HCT116 (cell line): ENCODE data around the gene MXRA8. TPM values are rescaled to one million over a fixed set of nuclear protein-coding genes. Genes with fewer than 3 reads are reported as not detected.
A peak's percentile ranks its signal among the peaks of the same experiment; 100 is the strongest.

Experiments used
- ATAC-seq: fragments of 200-7000 bp; cut with Tn5 transposase; 2 replicates; pipeline ENCODE4 v1.9.1; 2020; ENCODE audit warnings: mild to moderate bottlenecking, moderate library complexity
- BruUV-seq: library from RNA; stranded (reverse); fragments of 400-500 nt; replicated peaks from 2 replicates; lab custom pipeline; 2021; lab: Mats Ljungman, UMichigan
- CTCF ChIA-PET: fragments of 300-600 bp; sonication (Branson Sonifier 250); formaldehyde crosslinking; loops from one replicate; lab custom pipeline; 2021; ENCODE audit warnings: antibody characterized with exemption; lab: Charles Lee
- POLR2A ChIA-PET: fragments of 300-600, 350-600 bp; sonication (Branson Sonifier 250); formaldehyde crosslinking; loops from one replicate; lab custom pipeline; 2021; ENCODE audit warnings: antibody characterized with exemption; lab: Charles Lee
- RAD21 ChIA-PET, 2 experiments: fragments of 300-600 bp; sonication (Branson Sonifier 250); formaldehyde crosslinking; loops; one replicate each; lab custom pipeline; 2023; ENCODE audit warnings: low total read pairs in 2 of 2; ENCODE audit not compliant: uncharacterized antibody in 2 of 2, unreplicated experiment in 2 of 2, low non-redundant PET in 1 of 2; lab: Charles Lee
- DNase-seq: peaks from one replicate; pipeline ENCODE4 v3.0.0-alpha.2; 2010; ENCODE audit warnings: low read depth, low spot score
- H2AFZ ChIP-seq: fragments of 200-600 bp; shearing (Covaris generic), sonication (generic); 2 replicates; pipeline ENCODE4 v1.6.1; 2017; ENCODE audit warnings: low read depth, mixed run types, mixed read lengths, antibody characterized with exemption, low read length; ENCODE audit not compliant: poor library complexity, severe bottlenecking
- H3K27ac ChIP-seq: 2 replicates; pipeline ENCODE4 v1.5.1; 2012; ENCODE audit warnings: low read depth, low read length
- H3K27me3 ChIP-seq: fragments of 200-600 bp; sonication (generic); 2 replicates; pipeline ENCODE4 v1.6.1; 2016; ENCODE audit warnings: mixed run types, low read length, mixed read lengths; ENCODE audit not compliant: insufficient read depth
- H3K36me3 ChIP-seq, 2 experiments: fragments of 200-500 bp in 1 of 2; fragments of 200-600 bp in 1 of 2; sonication (Bioruptor generic) in 1 of 2; sonication (generic) in 1 of 2; 2 replicates each; pipeline versions ENCODE4 v1.5.1 to v1.6.1; 2014 to 2016; ENCODE audit warnings: low read length in 2 of 2, inconsistent platforms in 1 of 2, mixed read lengths in 1 of 2, mixed run types in 1 of 2; ENCODE audit not compliant: insufficient read depth in 2 of 2, control insufficient read depth in 1 of 2
- H3K4me1 ChIP-seq, 2 experiments: fragments of 200-600 bp in 1 of 2; sonication (generic) in 1 of 2; 2 replicates each; pipeline versions ENCODE4 v1.5.1 to v1.6.1; 2012 to 2017; ENCODE audit warnings: low read length in 2 of 2, inconsistent platforms in 1 of 2, mild to moderate bottlenecking in 1 of 2, mixed read lengths in 1 of 2, mixed run types in 1 of 2, moderate library complexity in 1 of 2; ENCODE audit not compliant: insufficient read depth in 2 of 2, control insufficient read depth in 1 of 2
- H3K4me2 ChIP-seq: fragments of 200-600 bp; sonication (generic); 2 replicates; pipeline ENCODE4 v1.6.1; 2017; ENCODE audit warnings: mixed run types, low read length, mixed read lengths
- H3K4me3 ChIP-seq, 2 experiments: fragments of 200-600 bp in 1 of 2; sonication (generic) in 1 of 2; replicated peaks in 1 of 2; 2 replicates each; pipeline ENCODE4 v1.5.1; 2011 to 2016; ENCODE audit warnings: low read length in 2 of 2, control low read depth in 1 of 2, low read depth in 1 of 2, mild to moderate bottlenecking in 1 of 2, mixed read lengths in 1 of 2, mixed run types in 1 of 2
- H3K79me2 ChIP-seq: fragments of 200-600 bp; sonication (generic); 2 replicates; pipeline ENCODE4 v1.6.1; 2017; ENCODE audit warnings: mild to moderate bottlenecking, mixed run types, low read length, moderate library complexity, mixed read lengths; ENCODE audit not compliant: insufficient read depth
- H3K9ac ChIP-seq: fragments of 200-600 bp; sonication (generic); 2 replicates; pipeline ENCODE4 v1.6.1; 2016; ENCODE audit warnings: low read length, mixed read lengths
- H3K9me2 ChIP-seq: fragments of 200-600 bp; sonication (generic), shearing (Covaris generic); 2 replicates; pipeline ENCODE4 v1.6.1; 2017; ENCODE audit warnings: mixed run types, mild to moderate bottlenecking, moderate library complexity; ENCODE audit not compliant: insufficient read depth
- H3K9me3 ChIP-seq, 2 experiments: fragments of 200-500 bp in 1 of 2; fragments of 200-600 bp in 1 of 2; sonication (Bioruptor generic) in 1 of 2; sonication (generic) in 1 of 2; 2 replicates each; pipeline ENCODE4 v1.6.1; 2014 to 2017; ENCODE audit warnings: low read length in 2 of 2, mixed read lengths in 2 of 2, inconsistent platforms in 1 of 2, low read depth in 1 of 2, mild to moderate bottlenecking in 1 of 2, mixed run types in 1 of 2, moderate library complexity in 1 of 2; ENCODE audit not compliant: control insufficient read depth in 1 of 2, insufficient read depth in 1 of 2
- H4K20me1 ChIP-seq: fragments of 200-600 bp; sonication (generic), shearing (Covaris generic); 2 replicates; pipeline ENCODE4 v1.6.1; 2017; ENCODE audit warnings: mixed run types, mild to moderate bottlenecking, moderate library complexity; ENCODE audit not compliant: insufficient read depth
- EZH2phosphoT487 ChIP-seq: fragments of 200-600 bp; IDR thresholded peaks from 2 replicates; pipeline ENCODE4 v1.6.1; 2018; ENCODE audit warnings: antibody characterized with exemption, borderline replicate concordance
- POLR2AphosphoS5 ChIP-seq: IDR thresholded peaks from 2 replicates; pipeline ENCODE4 v1.6.1; 2011; ENCODE audit warnings: mild to moderate bottlenecking, low read depth, low read length, moderate library complexity
- RAD21 ChIP-seq: IDR thresholded peaks from 2 replicates; pipeline ENCODE4 v1.6.1; 2012; ENCODE audit warnings: low read depth, mild to moderate bottlenecking
- SIN3A ChIP-seq: IDR thresholded peaks from 2 replicates; pipeline ENCODE4 v1.6.1; 2012; ENCODE audit warnings: low read depth
- TCF7L2 ChIP-seq: IDR thresholded peaks from 2 replicates; pipeline ENCODE4 v1.7.0; 2011; ENCODE audit warnings: borderline replicate concordance, inconsistent platforms; ENCODE audit not compliant: insufficient read depth, insufficient read length; ENCODE audit errors: extremely low read depth
- ZNF274 ChIP-seq: fragments of 200-500 bp; sonication (Bioruptor generic); IDR thresholded peaks from 2 replicates; pipeline ENCODE4 v1.6.1; 2014; ENCODE audit warnings: mild to moderate bottlenecking, low read depth, low read length, inconsistent platforms
- intact Hi-C: fragments of 100-400 bp; cut with micrococcal nuclease; formaldehyde crosslinking; loops from 2 replicates; pipeline ENCODE4 v1.10.0; 2022
- total RNA-seq: library from RNA; stranded (reverse); gene quantifications from one replicate; pipeline ENCODE4 v1.2.1, GENCODE V29; 2021; ENCODE audit not compliant: unreplicated experiment
- TF ChIP-seq, protein P1 (sequence below): IDR thresholded peaks from 2 replicates; pipeline ENCODE4 v1.6.1; 2012; ENCODE audit warnings: low read depth
- TF ChIP-seq, protein P2 (sequence below): IDR thresholded peaks from 2 replicates; pipeline ENCODE4 v1.6.1; 2012
- TF ChIP-seq, protein P3 (sequence below): IDR thresholded peaks from 2 replicates; pipeline ENCODE4 v1.6.1; 2011; ENCODE audit warnings: mild to moderate bottlenecking, low read length, moderate library complexity; ENCODE audit not compliant: insufficient replicate concordance; ENCODE audit errors: extremely low read depth

The MXRA8 gene
- total RNA-seq, 1 experiment from 2014 or later: 0.74 TPM

DNA sequence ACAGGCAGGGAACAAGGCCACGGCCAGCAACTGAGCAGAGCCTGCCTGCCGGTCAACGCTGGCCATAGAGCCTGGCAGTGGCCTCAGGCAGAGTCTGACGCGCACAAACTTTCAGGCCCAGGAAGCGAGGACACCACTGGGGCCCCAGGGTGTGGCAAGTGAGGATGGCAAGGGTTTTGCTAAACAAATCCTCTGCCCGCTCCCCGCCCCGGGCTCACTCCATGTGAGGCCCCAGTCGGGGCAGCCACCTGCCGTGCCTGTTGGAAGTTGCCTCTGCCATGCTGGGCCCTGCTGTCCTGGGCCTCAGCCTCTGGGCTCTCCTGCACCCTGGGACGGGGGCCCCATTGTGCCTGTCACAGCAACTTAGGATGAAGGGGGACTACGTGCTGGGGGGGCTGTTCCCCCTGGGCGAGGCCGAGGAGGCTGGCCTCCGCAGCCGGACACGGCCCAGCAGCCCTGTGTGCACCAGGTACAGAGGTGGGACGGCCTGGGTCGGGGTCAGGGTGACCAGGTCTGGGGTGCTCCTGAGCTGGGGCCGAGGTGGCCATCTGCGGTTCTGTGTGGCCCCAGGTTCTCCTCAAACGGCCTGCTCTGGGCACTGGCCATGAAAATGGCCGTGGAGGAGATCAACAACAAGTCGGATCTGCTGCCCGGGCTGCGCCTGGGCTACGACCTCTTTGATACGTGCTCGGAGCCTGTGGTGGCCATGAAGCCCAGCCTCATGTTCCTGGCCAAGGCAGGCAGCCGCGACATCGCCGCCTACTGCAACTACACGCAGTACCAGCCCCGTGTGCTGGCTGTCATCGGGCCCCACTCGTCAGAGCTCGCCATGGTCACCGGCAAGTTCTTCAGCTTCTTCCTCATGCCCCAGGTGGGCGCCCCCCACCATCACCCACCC is 27.0 kb downstream of the MXRA8 start, which contains the start of gene TAS1R3:
Gene TAS1R3 (plus strand): TSS at position 213 of the 898 bp plus-strand sequence. CDS start 66 bp downstream, at position 279.
- H3K4me1 ChIP-seq: peaks cover 10 to 33% of the 10 kb centered on the region in 2 experiments; a peak in 3 of 4 replicates
- DNase-seq: no peak
- TF ChIP-seq POLR2AphosphoS5: 0 out of 2 replicates have a peak, but pooled peaks have one; percentile 10
- TF ChIP-seq SIN3A: no peak
- ChIA-PET RAD21 (no interaction called here), POLR2A (interaction anchor here (0.6 kb wide), 1 partner anchor 416 kb away, joined by 6 read pairs; no protein-coding TSS in a partner anchor), CTCF (no interaction called here)
- ATAC-seq: no peak
- peaks cover 4% of the 10 kb centered on the region; the same call in 1 of the 2 replicates for H3K79me2 ChIP-seq
- intact Hi-C loops: no loop called here
- peak within 1 kb of the TSS; percentile 27 for H3K4me2 ChIP-seq
- no TSS peak for BruUV-seq
- H3K9ac ChIP-seq: no peak within 1 kb of the TSS
- H3K9me2 ChIP-seq: no peaks in the 10 kb centered on the region
- H3K27me3 ChIP-seq: no peaks in the 10 kb centered on the region
- peak within 1 kb of the TSS; percentile 30; the same call in 1 of the 2 replicates for H3K27ac ChIP-seq
- H3K9me3 ChIP-seq: no peaks in the 10 kb centered on the region
- H4K20me1 ChIP-seq: no peaks in the 10 kb centered on the region
- no peak within 1 kb of the TSS for H3K4me3 ChIP-seq
- H3K36me3 ChIP-seq: no peaks in the 10 kb centered on the region; a peak in 1 of 4 replicates
- no peak within 1 kb of the TSS for H2AFZ ChIP-seq

DNA sequence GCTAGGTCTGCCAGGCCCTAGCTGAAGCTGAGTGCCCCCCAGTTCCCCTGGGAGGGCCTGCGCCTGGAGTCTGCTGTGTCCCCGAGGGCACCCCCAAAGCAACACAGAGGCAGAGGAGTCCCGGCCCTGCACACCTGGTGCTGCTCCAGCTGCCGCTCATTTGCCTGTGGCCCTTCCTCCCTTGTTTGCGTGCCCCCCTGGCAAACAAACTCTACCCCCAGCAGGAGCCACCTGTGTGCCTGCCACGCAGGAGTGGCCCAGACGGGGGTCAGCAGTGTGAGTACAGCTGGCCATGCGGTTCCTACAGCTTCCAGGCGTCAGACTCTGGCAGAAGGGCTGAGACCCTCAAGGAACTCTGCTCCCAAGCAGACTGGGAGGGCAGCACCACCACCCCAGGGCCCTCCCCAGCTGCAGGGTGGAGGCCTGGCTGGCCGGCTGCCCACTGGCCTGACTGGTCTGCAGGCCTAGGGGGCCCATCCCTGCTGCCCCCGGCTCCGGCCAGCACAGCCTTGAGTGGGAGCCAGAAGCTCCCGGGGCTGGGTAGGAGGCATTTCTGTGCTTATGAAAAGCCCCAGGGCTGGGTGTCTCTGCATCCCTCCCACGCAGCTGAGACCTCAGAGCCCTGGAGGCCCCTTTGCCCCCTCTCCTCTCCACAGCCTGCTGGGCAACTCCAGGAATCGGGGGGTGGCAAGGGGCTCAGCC is 27.8 kb downstream of the MXRA8 start:
- no peak overlapping the region for H3K9ac ChIP-seq
- H3K36me3 ChIP-seq: no peaks in the 10 kb centered on the region
- TF ChIP-seq RAD21: no peak
- no peak for TF ChIP-seq ZNF274
- TF ChIP-seq EZH2phosphoT487: no peak
- TF ChIP-seq, protein P1, sequence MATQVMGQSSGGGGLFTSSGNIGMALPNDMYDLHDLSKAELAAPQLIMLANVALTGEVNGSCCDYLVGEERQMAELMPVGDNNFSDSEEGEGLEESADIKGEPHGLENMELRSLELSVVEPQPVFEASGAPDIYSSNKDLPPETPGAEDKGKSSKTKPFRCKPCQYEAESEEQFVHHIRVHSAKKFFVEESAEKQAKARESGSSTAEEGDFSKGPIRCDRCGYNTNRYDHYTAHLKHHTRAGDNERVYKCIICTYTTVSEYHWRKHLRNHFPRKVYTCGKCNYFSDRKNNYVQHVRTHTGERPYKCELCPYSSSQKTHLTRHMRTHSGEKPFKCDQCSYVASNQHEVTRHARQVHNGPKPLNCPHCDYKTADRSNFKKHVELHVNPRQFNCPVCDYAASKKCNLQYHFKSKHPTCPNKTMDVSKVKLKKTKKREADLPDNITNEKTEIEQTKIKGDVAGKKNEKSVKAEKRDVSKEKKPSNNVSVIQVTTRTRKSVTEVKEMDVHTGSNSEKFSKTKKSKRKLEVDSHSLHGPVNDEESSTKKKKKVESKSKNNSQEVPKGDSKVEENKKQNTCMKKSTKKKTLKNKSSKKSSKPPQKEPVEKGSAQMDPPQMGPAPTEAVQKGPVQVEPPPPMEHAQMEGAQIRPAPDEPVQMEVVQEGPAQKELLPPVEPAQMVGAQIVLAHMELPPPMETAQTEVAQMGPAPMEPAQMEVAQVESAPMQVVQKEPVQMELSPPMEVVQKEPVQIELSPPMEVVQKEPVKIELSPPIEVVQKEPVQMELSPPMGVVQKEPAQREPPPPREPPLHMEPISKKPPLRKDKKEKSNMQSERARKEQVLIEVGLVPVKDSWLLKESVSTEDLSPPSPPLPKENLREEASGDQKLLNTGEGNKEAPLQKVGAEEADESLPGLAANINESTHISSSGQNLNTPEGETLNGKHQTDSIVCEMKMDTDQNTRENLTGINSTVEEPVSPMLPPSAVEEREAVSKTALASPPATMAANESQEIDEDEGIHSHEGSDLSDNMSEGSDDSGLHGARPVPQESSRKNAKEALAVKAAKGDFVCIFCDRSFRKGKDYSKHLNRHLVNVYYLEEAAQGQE: no peak
- no peak for TF ChIP-seq TCF7L2
- TF ChIP-seq, protein P2, sequence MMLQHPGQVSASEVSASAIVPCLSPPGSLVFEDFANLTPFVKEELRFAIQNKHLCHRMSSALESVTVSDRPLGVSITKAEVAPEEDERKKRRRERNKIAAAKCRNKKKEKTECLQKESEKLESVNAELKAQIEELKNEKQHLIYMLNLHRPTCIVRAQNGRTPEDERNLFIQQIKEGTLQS: no peak
- TF ChIP-seq SIN3A: no peak
- TF ChIP-seq, protein P3, sequence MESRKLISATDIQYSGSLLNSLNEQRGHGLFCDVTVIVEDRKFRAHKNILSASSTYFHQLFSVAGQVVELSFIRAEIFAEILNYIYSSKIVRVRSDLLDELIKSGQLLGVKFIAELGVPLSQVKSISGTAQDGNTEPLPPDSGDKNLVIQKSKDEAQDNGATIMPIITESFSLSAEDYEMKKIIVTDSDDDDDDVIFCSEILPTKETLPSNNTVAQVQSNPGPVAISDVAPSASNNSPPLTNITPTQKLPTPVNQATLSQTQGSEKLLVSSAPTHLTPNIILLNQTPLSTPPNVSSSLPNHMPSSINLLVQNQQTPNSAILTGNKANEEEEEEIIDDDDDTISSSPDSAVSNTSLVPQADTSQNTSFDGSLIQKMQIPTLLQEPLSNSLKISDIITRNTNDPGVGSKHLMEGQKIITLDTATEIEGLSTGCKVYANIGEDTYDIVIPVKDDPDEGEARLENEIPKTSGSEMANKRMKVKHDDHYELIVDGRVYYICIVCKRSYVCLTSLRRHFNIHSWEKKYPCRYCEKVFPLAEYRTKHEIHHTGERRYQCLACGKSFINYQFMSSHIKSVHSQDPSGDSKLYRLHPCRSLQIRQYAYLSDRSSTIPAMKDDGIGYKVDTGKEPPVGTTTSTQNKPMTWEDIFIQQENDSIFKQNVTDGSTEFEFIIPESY: no peak

More for the DNA sequence above, 27.8 kb downstream of the MXRA8 start:
- Histone ChIP-seq H3K4me2 (peak overlapping the region; percentile 27; the same call in 1 of the 2 replicates), H3K27me3 (no peaks in the 10 kb centered on the region), H3K4me3 (no peak overlapping the region), H4K20me1 (no peaks in the 10 kb centered on the region), H3K9me2 (no peaks in the 10 kb centered on the region), H3K9me3 (no peaks in the 10 kb centered on the region), H2AFZ (no peak overlapping the region), H3K27ac (peak overlapping the region; percentile 30; the same call in 1 of the 2 replicates), H3K4me1 (peaks cover 14 to 39% of the 10 kb centered on the region in 2 experiments; a peak in 3 of 4 replicates), H3K79me2 (peaks cover 12% of the 10 kb centered on the region)
- intact Hi-C loops: no loop called here
- ATAC-seq (no peak), DNase-seq (no peak)
- ChIA-PET RAD21 (no interaction called here), POLR2A (no interaction called here), CTCF (no interaction called here)
- no TSS peak for BruUV-seq
